GM12878 (cell line): Measurements from ENCODE around the gene STPG4. TPM values are rescaled to one million over a fixed set of nuclear protein-coding genes. Genes with fewer than 3 reads are reported as not detected.
A peak's percentile ranks its signal among the peaks of the same experiment; 100 is the strongest.

Experiments
- ATAC-seq: fragments of 200-7000 bp; cut with Tn5 transposase; 3 replicates; pipeline ENCODE4 v1.9.1; 2020; ENCODE audit warnings: mild to moderate bottlenecking, moderate library complexity
- BruUV-seq: library from RNA; stranded (reverse); fragments of 400-500 nt; replicated peaks from 2 replicates; lab custom pipeline; 2021; lab: Mats Ljungman, UMichigan
- CTCF ChIA-PET: fragments of 300-600 bp; sonication (Branson Sonifier 250); formaldehyde crosslinking; extraction: SDS; loops from one replicate; lab custom pipeline; 2021; ENCODE audit warnings: inconsistent platforms; lab: Yijun Ruan, JAX
- POLR2A ChIA-PET: fragments of 350-600 bp; formaldehyde crosslinking; extraction: SDS; loops from one replicate; lab custom pipeline; 2021; ENCODE audit warnings: inconsistent platforms; lab: Charles Lee
- RAD21 ChIA-PET: fragments of 300-600 bp; sonication (Branson Sonifier 250); formaldehyde crosslinking; loops from one replicate; lab custom pipeline; 2023; ENCODE audit warnings: antibody characterized with exemption; ENCODE audit not compliant: unreplicated experiment; lab: Charles Lee
- SMC1A ChIA-PET: fragments of 300-600 bp; sonication (Branson Sonifier 250); formaldehyde crosslinking; loops from one replicate; lab custom pipeline; 2023; ENCODE audit not compliant: unreplicated experiment, uncharacterized antibody; lab: Charles Lee
- DNase-seq: peaks from one replicate; pipeline ENCODE4 v3.0.0-alpha.2; 2011; ENCODE audit warnings: low read depth, low spot score
- FAIRE-seq: peaks from 3 replicates; lab custom pipeline; 2011; peaks lifted over from hg19 to GRCh38; lab: Jason Lieb, UNC
- H2AFZ ChIP-seq: 2 replicates; pipeline ENCODE4 v1.6.0; 2011; ENCODE audit warnings: low read depth, low read length, control low read depth; ENCODE audit not compliant: control insufficient read depth
- H3K27ac ChIP-seq: 2 replicates; pipeline ENCODE4 v1.5.1; 2011; ENCODE audit warnings: control low read depth; ENCODE audit not compliant: control insufficient read depth, insufficient read depth
- H3K27me3 ChIP-seq, 2 experiments: replicated peaks in 1 of 2; 2 replicates each; pipeline versions ENCODE4 v1.6.0 to v1.6.1; 2011; ENCODE audit warnings: low read length in 1 of 2; ENCODE audit not compliant: control insufficient read depth in 2 of 2, insufficient read depth in 2 of 2
- H3K36me3 ChIP-seq, 2 experiments: 2 replicates each; pipeline ENCODE4 v1.5.1; 2011; ENCODE audit warnings: low read length in 1 of 2; ENCODE audit not compliant: control insufficient read depth in 2 of 2, insufficient read depth in 2 of 2
- H3K4me1 ChIP-seq: 2 replicates; pipeline ENCODE4 v1.6.1; 2011; ENCODE audit warnings: mild to moderate bottlenecking, low read length, moderate library complexity, mixed read lengths; ENCODE audit not compliant: control insufficient read depth, insufficient read depth
- H3K4me2 ChIP-seq: 2 replicates; pipeline ENCODE4 v1.6.0; 2011; ENCODE audit warnings: control low read depth; ENCODE audit not compliant: control insufficient read depth, insufficient read depth
- H3K4me3 ChIP-seq: fragments of 200-600 bp; sonication (generic); 2 replicates; pipeline ENCODE4 v1.5.1; 2016
- H3K79me2 ChIP-seq: 2 replicates; pipeline ENCODE4 v1.6.0; 2011; ENCODE audit warnings: low read length; ENCODE audit not compliant: control insufficient read depth, insufficient read depth
- H3K9ac ChIP-seq: 2 replicates; pipeline ENCODE4 v1.8.0; 2011; ENCODE audit warnings: low read length, control low read depth, mixed read lengths; ENCODE audit not compliant: control insufficient read depth, insufficient read depth
- H3K9me3 ChIP-seq: replicated peaks from 3 replicates; pipeline ENCODE4 v1.5.1; 2011; ENCODE audit warnings: mild to moderate bottlenecking, low read length; ENCODE audit not compliant: control insufficient read depth, insufficient read depth
- H4K20me1 ChIP-seq: 2 replicates; pipeline ENCODE4 v1.6.0; 2011; ENCODE audit not compliant: control insufficient read depth, insufficient read depth
- BCLAF1 ChIP-seq: fragments of 450-650 bp; IDR thresholded peaks from 2 replicates; pipeline ENCODE4 v1.6.1; 2017; ENCODE audit warnings: antibody characterized with exemption, mild to moderate bottlenecking, moderate library complexity
- CEBPZ ChIP-seq: fragments of 150-350 bp; IDR thresholded peaks from 2 replicates; pipeline ENCODE4 v1.6.1; 2016; ENCODE audit warnings: low read depth, low read length
- CHD4 ChIP-seq: fragments of 200-600 bp; sonication (generic); IDR thresholded peaks from 2 replicates; pipeline ENCODE4 v1.6.1; 2016; ENCODE audit warnings: mild to moderate bottlenecking
- E4F1 ChIP-seq: fragments of 450-650 bp; IDR thresholded peaks from 2 replicates; pipeline ENCODE4 v1.6.1; 2018; ENCODE audit warnings: borderline replicate concordance, mild to moderate bottlenecking; ENCODE audit not compliant: partially characterized antibody
- FOXK2 ChIP-seq: fragments of 450-650 bp; IDR thresholded peaks from 2 replicates; pipeline ENCODE4 v1.6.1; 2017; ENCODE audit warnings: mild to moderate bottlenecking, moderate library complexity
- FOXM1 ChIP-seq: IDR thresholded peaks from 2 replicates; pipeline ENCODE4 v1.6.1; 2012; ENCODE audit warnings: low read depth, mild to moderate bottlenecking, inconsistent platforms, low read length, moderate library complexity
- GATAD2B ChIP-seq: fragments of 450-650 bp; conservative IDR thresholded peaks from 2 replicates; pipeline ENCODE4 v1.6.1; 2017; ENCODE audit warnings: low read depth, mild to moderate bottlenecking, moderate library complexity
- HCFC1 ChIP-seq: fragments of 150-350 bp; IDR thresholded peaks from 2 replicates; pipeline ENCODE4 v1.6.1; 2014; ENCODE audit warnings: low read length
- IRF5 ChIP-seq: fragments of 450-650 bp; IDR thresholded peaks from 2 replicates; pipeline ENCODE4 v1.6.1; 2017; ENCODE audit warnings: borderline replicate concordance
- NFYB ChIP-seq: IDR thresholded peaks from 2 replicates; pipeline ENCODE4 v1.6.1; 2011; ENCODE audit warnings: low read depth, mild to moderate bottlenecking, low read length, improper control_type of control experiment, moderate library complexity; ENCODE audit not compliant: insufficient read depth
- RAD51 ChIP-seq: fragments of 450-650 bp; IDR thresholded peaks from 2 replicates; pipeline ENCODE4 v1.6.1; 2016; ENCODE audit warnings: moderate library complexity, mild to moderate bottlenecking, inconsistent platforms
- SREBF1 ChIP-seq: IDR thresholded peaks from 2 replicates; pipeline ENCODE4 v1.6.1; 2012; ENCODE audit warnings: mild to moderate bottlenecking, low read length
- TARDBP ChIP-seq: IDR thresholded peaks from 2 replicates; pipeline ENCODE4 v1.6.1; 2016; ENCODE audit warnings: borderline replicate concordance
- ZNF622 ChIP-seq: fragments of 450-650 bp; IDR thresholded peaks from 2 replicates; pipeline ENCODE4 v1.6.1; 2017; ENCODE audit warnings: mild to moderate bottlenecking, inconsistent platforms
- WGBS: methylation state at CpG from one replicate; pipeline ENCODE4 v1.1.6; 2016; ENCODE audit warnings: low lambda C conversion rate; ENCODE audit not compliant: insufficient replicate concordance, insufficient coverage; ENCODE audit errors: missing lambda C conversion rate; 5-methylcytosine and 5-hydroxymethylcytosine counted together
- in situ Hi-C: fragments of 300-500 bp; cut with MboI; formaldehyde crosslinking; loops from 9 replicates; pipeline ENCODE4 v1.14.3; 2018; ENCODE audit warnings: mixed read lengths
- intact Hi-C: fragments of 100-400 bp; cut with micrococcal nuclease; formaldehyde crosslinking; loops from one replicate; pipeline ENCODE4 v1.14.2; 2022; ENCODE audit not compliant: unreplicated experiment
- polyA plus RNA-seq, 11 experiments: library from polyadenylated mRNA; depleted of rRNA in 4 of 11; unstranded in 6 of 11; stranded (reverse) in 5 of 11; fragments of >200 nt; fragmentation: Nextera tagmentation in 4 of 11; fragmentation: Illumina TruSeq in 1 of 11; extraction: Ambion mirVana in 4 of 11; extraction: Trizol in 1 of 11; gene quantifications; 1 replicate in 1 of 11; 2 replicates in 10 of 11; pipeline versions ENCODE4 v1.2.1 to v1.2.3, GENCODE V29; 2011 to 2016; ENCODE audit warnings: inconsistent platforms in 2 of 11, missing spikeins in 2 of 11, low read depth in 1 of 11
- total RNA-seq, 4 experiments: library from RNA; depleted of rRNA in 3 of 4; stranded (reverse); fragments of >200 nt in 3 of 4; fragmentation: Illumina TruSeq in 1 of 4; extraction: Trizol in 1 of 4; gene quantifications; 2 replicates each; pipeline versions ENCODE4 v1.2.1 to v1.2.3, GENCODE V29; 2013 to 2021

STPG4 gene
- total and polyA plus RNA-seq, 10 of the 15 experiments (the other 5 are each of a cell fraction or from before 2014, with no cell fraction given), result 0.10 to 0.29 (median 0.19) TPM; not detected in 3

GRCh38 chr2:47169784-47170183 lies 14.7 kb upstream of the STPG4 start:
- Histone ChIP-seq H3K79me2 (peaks cover 97% of the 10 kb centered on the region), H3K27me3 (no peaks in the 10 kb centered on the region), H3K27ac (no peak overlapping the region), H3K4me1 (peaks cover 2% of the 10 kb centered on the region; the same call in 1 of the 2 replicates), H4K20me1 (peaks cover 5% of the 10 kb centered on the region), H3K36me3 (peaks cover 0 to 34% of the 10 kb centered on the region in 2 experiments; a peak in 2 of 4 replicates), H3K4me2 (peak overlapping the region; percentile 50), H3K9me3 (no peaks in the 10 kb centered on the region), H3K9ac (no peak overlapping the region), H3K4me3 (no peak overlapping the region), H2AFZ (no peak overlapping the region)
- WGBS, result 50% methylated on average over 2 of the region's 2 CpGs
- in situ Hi-C loops (no loop called here), intact Hi-C loops (no loop called here)
- POLR2A ChIA-PET, result interaction anchor here (0.7 to 2.2 kb wide), 6 partner anchors 9 to 137 kb away, joined by 3 to 11 read pairs (median 4); partner anchors contain the start of gene STPG4
- FAIRE-seq (no peak), DNase-seq (no peak), ATAC-seq (no peak)
- CTCF ChIA-PET, result interaction anchor here (0.6 to 1.2 kb wide), 5 partner anchors 11 to 154 kb away, joined by 3 to 5 read pairs (median 4); no protein-coding TSS in a partner anchor
- BruUV-seq, result TSS peak; percentile 0
- RAD21 ChIA-PET, result interaction anchor here (0.6 to 4.7 kb wide), 9 partner anchors 13 to 225 kb away, joined by 3 to 29 read pairs (median 4); no protein-coding TSS in a partner anchor
- SMC1A ChIA-PET, result interaction anchor here (0.9 to 4.3 kb wide), 8 partner anchors 12 to 179 kb away, joined by 3 to 30 read pairs (median 6); no protein-coding TSS in a partner anchor
- no peak for TF ChIP-seq FOXM1
- TF ChIP-seq CHD4, result no peak
- TF ChIP-seq TARDBP, result no peak
- no peak for TF ChIP-seq GATAD2B
- no peak for TF ChIP-seq BCLAF1
- no peak for TF ChIP-seq CEBPZ
- TF ChIP-seq IRF5, result no peak
- TF ChIP-seq RAD51, result no peak
- TF ChIP-seq FOXK2, result no peak
- TF ChIP-seq SREBF1, result no peak
- TF ChIP-seq NFYB, result no peak
- TF ChIP-seq ZNF622, result no peak
- TF ChIP-seq E4F1, result no peak
- TF ChIP-seq HCFC1, result no peak
